RWPE2 (cell line): ENCODE data around the gene UROC1.

ENCODE experiments used
- ATAC-seq: fragments of 200-7000 bp; cut with Tn5 transposase; 3 replicates; pipeline ENCODE4 v1.9.1; 2021; ENCODE audit warnings: low read depth
- DNase-seq: peaks from one replicate; pipeline ENCODE4 v3.0.0-alpha.2; 2020; ENCODE audit warnings: low spot score
- H3K27ac ChIP-seq: fragments of 450-650 bp; 2 replicates; pipeline ENCODE4 v1.5.1; 2017; ENCODE audit warnings: mild to moderate bottlenecking; ENCODE audit not compliant: poor library complexity, severe bottlenecking
- H3K27me3 ChIP-seq: fragments of 250-450 bp; sonication (Bioruptor Pico); 2 replicates; pipeline ENCODE4 v1.5.1; 2021; ENCODE audit warnings: mild to moderate bottlenecking, moderate library complexity; ENCODE audit not compliant: insufficient read depth, poor library complexity, severe bottlenecking
- H3K36me3 ChIP-seq: fragments of 250-450 bp; sonication (Bioruptor Pico); 2 replicates; pipeline ENCODE4 v1.5.1; 2020; ENCODE audit warnings: low read depth, mild to moderate bottlenecking, moderate library complexity
- H3K4me1 ChIP-seq: fragments of 250-450 bp; sonication (Bioruptor Pico); 2 replicates; pipeline ENCODE4 v1.5.1; 2021; ENCODE audit warnings: mild to moderate bottlenecking, moderate library complexity; ENCODE audit not compliant: insufficient read depth, poor library complexity, severe bottlenecking
- H3K4me3 ChIP-seq: fragments of 250-450 bp; sonication (Bioruptor Pico); 2 replicates; pipeline ENCODE4 v1.5.1; 2021; ENCODE audit warnings: mild to moderate bottlenecking, moderate library complexity; ENCODE audit not compliant: severe bottlenecking
- H3K9me3 ChIP-seq: fragments of 250-450 bp; sonication (Bioruptor Pico); 2 replicates; pipeline ENCODE4 v1.5.1; 2021; ENCODE audit warnings: mild to moderate bottlenecking, moderate library complexity; ENCODE audit not compliant: severe bottlenecking
- CTCF ChIP-seq: fragments of 450-650 bp; IDR thresholded peaks from one replicate; pipeline ENCODE4 v1.5.1; 2017; ENCODE audit warnings: mild to moderate bottlenecking, moderate library complexity; ENCODE audit not compliant: poor library complexity, severe bottlenecking

Gene UROC1

GRCh38 chr3:126498461-126498860, 19.1 kb downstream of the UROC1 start:
- Histone ChIP-seq H3K27ac (no peak overlapping the region), H3K27me3 (no peaks in the 10 kb centered on the region), H3K4me1 (no peaks in the 10 kb centered on the region), H3K36me3 (no peaks in the 10 kb centered on the region), H3K9me3 (no peaks in the 10 kb centered on the region), H3K4me3 (no peak overlapping the region)
- ATAC-seq = no peak
- no peak for TF ChIP-seq CTCF
- no peak for DNase-seq

GRCh38 chr3:126497956-126498355, 19.6 kb downstream of the UROC1 start:
- no peak for TF ChIP-seq CTCF
- Histone ChIP-seq H3K27ac (no peak overlapping the region), H3K27me3 (no peaks in the 10 kb centered on the region), H3K36me3 (no peaks in the 10 kb centered on the region), H3K4me3 (no peak overlapping the region), H3K9me3 (no peaks in the 10 kb centered on the region), H3K4me1 (no peaks in the 10 kb centered on the region)
- no peak for DNase-seq
- no peak for ATAC-seq

GRCh38 chr3:126496894-126497850, 20.4 kb downstream of the UROC1 start:
- ATAC-seq (no peak), DNase-seq (no peak)
- no peak overlapping the region for H3K27ac ChIP-seq
- no peaks in the 10 kb centered on the region for H3K9me3 ChIP-seq
- no peak for TF ChIP-seq CTCF
- no peaks in the 10 kb centered on the region for H3K4me1 ChIP-seq
- no peaks in the 10 kb centered on the region for H3K36me3 ChIP-seq
- no peak overlapping the region for H3K4me3 ChIP-seq
- H3K27me3 ChIP-seq = no peaks in the 10 kb centered on the region

- Histone ChIP-seq H3K36me3 (no peaks in the 10 kb centered on the region), H3K27ac (no peak overlapping the region), H3K4me1 (no peaks in the 10 kb centered on the region), H3K4me3 (no peak overlapping the region), H3K27me3 (no peaks in the 10 kb centered on the region), H3K9me3 (no peaks in the 10 kb centered on the region)
- no peak for TF ChIP-seq CTCF
- DNase-seq = no peak
- no peak for ATAC-seq
These were observed 21.8 kb downstream of the UROC1 start for GRCh38 chr3:126495786-126496185.

GRCh38 chr3:126494970-126495230, 22.7 kb downstream of the UROC1 start:
- no peaks in the 10 kb centered on the region for H3K27me3 ChIP-seq
- H3K4me1 ChIP-seq = no peaks in the 10 kb centered on the region
- no peak for DNase-seq
- H3K36me3 ChIP-seq = no peaks in the 10 kb centered on the region
- no peaks in the 10 kb centered on the region for H3K9me3 ChIP-seq
- TF ChIP-seq CTCF = no peak
- H3K27ac ChIP-seq = no peak overlapping the region
- no peak overlapping the region for H3K4me3 ChIP-seq
- no peak for ATAC-seq
